ENCODE measurements around the gene HS6ST3.

HS6ST3 gene

GRCh38 chr13:96238241-96238640, 148.3 kb downstream of the HS6ST3 start:
- no peak for DNase-seq (ENCODE audit: extremely low read depth, low read depth)
- no peak for TF ChIP-seq CTCF (IDR thresholded peaks at IDR 0.05; ENCODE audit: low read depth, low read length, missing control alignments)
- no peak overlapping the region for H3K4me3 ChIP-seq (replicated peaks; ENCODE audit: low read depth, low read length)

GRCh38 chr13:96238861-96239260, 149.0 kb downstream of the HS6ST3 start:
- H3K4me3 ChIP-seq (replicated peaks; ENCODE audit: low read depth, low read length): no peak overlapping the region
- DNase-seq (ENCODE audit: extremely low read depth, low read depth): no peak
- TF ChIP-seq CTCF (IDR thresholded peaks at IDR 0.05; ENCODE audit: low read depth, low read length, missing control alignments): no peak

GRCh38 chr13:96243376-96243775, 153.5 kb downstream of the HS6ST3 start:
- H3K4me3 ChIP-seq (replicated peaks; ENCODE audit: low read depth, low read length): no peak overlapping the region
- no peak for TF ChIP-seq CTCF (IDR thresholded peaks at IDR 0.05; ENCODE audit: low read depth, low read length, missing control alignments)
- DNase-seq (ENCODE audit: extremely low read depth, low read depth): no peak

DNA sequence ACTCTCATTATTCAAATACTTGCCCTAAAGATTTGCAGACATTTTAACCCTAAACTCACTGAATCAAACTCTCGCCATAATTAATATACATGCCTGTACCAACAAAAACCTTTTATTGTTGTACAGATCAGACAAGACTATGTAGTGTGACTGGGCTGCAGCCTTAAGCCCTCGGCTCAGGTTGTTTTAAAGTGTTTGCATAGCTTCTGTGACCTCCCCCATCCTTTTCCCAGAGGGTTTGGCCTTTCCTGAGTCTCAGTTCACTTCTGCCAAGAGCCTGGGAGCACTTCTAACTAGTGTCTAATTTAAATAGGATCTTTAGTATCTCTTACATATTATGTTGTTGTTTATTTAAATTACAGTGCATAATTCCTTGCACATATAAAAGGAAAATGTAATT, 158.2 kb downstream of the HS6ST3 start:
- no peak for TF ChIP-seq CTCF (IDR thresholded peaks at IDR 0.05; ENCODE audit: low read depth, low read length, missing control alignments)
- no peak for DNase-seq (ENCODE audit: extremely low read depth, low read depth)

GRCh38 chr13:96248996-96249395, 159.1 kb downstream of the HS6ST3 start:
- no peak for TF ChIP-seq CTCF (IDR thresholded peaks at IDR 0.05; ENCODE audit: low read depth, low read length, missing control alignments)
- no peak for DNase-seq (ENCODE audit: extremely low read depth, low read depth)
- no peak overlapping the region for H3K4me3 ChIP-seq (replicated peaks; ENCODE audit: low read depth, low read length)

More for the DNA sequence above, 158.2 kb downstream of the HS6ST3 start:
- no peak overlapping the region for H3K4me3 ChIP-seq (replicated peaks; ENCODE audit: low read depth, low read length)

DNA sequence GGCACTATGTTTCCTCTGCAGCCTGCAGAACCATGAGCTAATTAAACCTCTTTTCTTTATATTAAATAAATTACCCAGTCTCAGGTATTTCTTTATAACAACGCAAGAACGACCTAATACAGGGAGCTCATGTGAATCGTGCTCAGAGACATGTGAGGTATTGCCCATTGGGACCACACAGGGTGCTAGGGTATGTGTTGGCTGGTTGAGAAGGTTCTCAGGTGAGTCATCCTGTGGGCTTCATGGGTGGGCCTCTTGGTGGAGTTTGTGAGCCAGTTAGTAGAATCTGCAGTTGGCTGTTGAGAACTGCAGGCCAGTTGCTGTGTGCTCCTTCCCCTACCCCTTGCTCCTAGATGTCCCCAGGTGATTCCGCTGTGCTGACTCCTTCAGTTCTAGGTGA, 163.0 kb downstream of the HS6ST3 start:
- TF ChIP-seq CTCF (IDR thresholded peaks at IDR 0.05; ENCODE audit: low read depth, low read length, missing control alignments): no peak
- no peak overlapping the region for H3K4me3 ChIP-seq (replicated peaks; ENCODE audit: low read depth, low read length)
- DNase-seq (ENCODE audit: extremely low read depth, low read depth): no peak

DNA sequence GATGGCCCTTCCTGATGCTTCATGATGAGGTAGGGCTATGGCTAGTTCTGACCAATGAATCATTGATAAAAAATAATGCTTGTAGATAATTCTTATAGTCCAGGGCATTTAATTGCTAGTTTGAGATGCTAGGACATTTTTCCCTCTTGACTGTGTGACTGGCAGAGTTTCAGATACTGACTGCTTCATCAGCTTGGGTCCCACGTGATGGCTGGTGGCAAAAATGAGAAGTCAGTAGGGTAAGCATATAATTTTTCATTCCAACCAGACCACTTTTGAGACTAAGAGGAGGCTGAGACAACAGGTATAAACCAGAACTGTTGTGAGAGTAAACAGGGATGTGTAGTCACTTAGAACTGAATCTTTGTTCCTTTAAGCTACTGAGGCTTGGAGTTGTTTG, 183.3 kb downstream of the HS6ST3 start:
- DNase-seq (ENCODE audit: extremely low read depth, low read depth): no peak
- H3K4me3 ChIP-seq (replicated peaks; ENCODE audit: low read depth, low read length): no peak overlapping the region
- TF ChIP-seq CTCF (IDR thresholded peaks at IDR 0.05; ENCODE audit: low read depth, low read length, missing control alignments): no peak
